GM19324 (cell line): ENCODE measurements around the gene TMEM61.
"Not testable (repeated sequence)": the region's sequence is repeated elsewhere in the genome, so short reads cannot be mapped to it uniquely, and the experiment has no call there.

Source experiments
- ATAC-seq: cut with Tn5 transposase; IDR thresholded peaks from one replicate; pipeline ENCODE4 v1.9.1; 2021; ENCODE audit warnings: mild to moderate bottlenecking, moderate library complexity; ENCODE audit not compliant: unreplicated experiment, low FRiP score

The TMEM61 gene

GRCh38 chr1:54980528-54981241 is at the start of gene TMEM61:
Gene TMEM61, plus strand, starts transcription at chr1:54980628. Its CDS starts 438 bp downstream, at chr1:54981066.
- ATAC-seq = no peak

DNA sequence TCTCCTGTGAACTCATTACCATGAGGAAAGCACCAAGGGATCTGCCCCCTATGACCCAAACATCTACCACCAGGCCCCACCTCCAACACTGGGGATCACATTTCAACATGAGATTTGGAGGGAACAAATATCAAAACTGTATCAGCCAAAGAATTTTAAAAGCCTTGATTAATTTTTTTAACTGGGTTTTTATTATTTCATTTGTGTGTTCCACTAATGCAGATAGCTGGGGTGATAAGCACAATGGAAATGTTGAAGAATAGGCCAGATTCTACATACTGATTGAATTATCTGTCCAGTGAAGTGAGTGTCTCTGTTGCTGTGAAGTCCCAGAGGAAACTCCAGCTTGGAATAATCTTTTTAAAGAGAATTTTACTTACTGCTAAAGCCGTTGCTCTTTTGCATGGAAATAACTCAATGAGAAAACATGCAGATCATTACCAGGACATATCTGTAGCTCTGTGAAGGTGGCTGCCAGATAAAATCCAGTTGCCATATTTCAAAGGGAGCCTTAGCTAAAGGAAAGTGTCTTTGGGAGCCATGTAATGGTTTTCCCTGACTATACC is 49.1 kb upstream of the TMEM61 start:
- no peak for ATAC-seq

DNA sequence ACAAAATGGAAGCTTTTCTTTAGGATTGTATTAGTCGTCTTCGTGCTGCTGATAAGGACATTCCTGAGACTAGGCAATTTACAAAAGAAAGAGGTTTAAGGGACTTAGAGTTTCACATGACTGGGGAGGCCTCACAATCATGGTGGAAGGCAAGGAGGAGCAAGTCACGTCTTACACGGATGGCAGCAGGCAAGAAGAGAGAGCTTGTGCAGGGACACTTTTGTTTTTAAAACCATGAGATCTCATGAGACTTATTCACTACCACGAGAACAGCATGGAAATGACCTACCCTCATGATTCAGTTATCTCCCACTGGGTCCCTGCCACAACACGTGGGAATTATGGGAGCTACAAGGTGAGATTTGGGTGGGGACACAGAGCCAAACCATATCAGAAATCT is 46.3 kb upstream of the TMEM61 start:
- not testable (repeated sequence) for ATAC-seq

DNA sequence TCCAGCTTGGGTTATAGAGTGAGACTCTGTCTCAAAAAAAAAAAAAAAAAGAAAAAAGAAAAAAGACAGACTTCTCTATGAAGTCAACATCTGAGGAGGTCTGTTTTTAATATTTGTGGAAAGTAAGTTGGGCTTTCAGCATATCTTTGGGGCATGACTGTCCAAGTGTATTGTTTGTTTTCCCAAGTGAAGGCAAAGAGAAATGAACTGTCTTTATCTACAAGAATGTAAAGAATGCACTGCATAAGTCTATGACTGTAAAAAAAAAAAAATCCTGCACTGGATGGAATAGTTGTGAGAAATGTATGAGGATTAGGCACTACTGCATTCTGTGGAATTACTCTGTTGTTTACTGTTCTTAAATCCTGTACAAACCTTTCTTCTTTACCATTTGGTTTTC is 45.6 kb upstream of the TMEM61 start:
- ATAC-seq = no peak

DNA sequence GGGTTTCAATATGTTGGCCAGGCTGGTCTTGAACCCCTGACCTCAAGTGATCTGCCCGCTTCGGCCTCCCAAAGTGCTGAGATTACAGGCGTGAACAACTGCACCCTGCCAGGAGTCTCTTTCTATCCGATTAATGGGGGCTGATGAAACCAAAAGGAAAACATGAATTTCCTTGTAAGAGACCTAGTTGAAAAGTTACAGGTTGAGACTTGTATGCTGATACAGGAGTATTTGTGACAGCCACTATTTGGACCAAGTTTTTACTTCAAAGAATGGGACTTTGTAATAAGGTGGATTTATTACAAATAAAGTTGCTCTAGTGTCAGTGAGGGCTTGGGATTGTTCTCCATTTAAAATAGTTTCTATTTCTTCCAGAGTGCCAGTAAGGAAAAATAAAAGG is 43.6 kb upstream of the TMEM61 start:
- no peak for ATAC-seq

DNA sequence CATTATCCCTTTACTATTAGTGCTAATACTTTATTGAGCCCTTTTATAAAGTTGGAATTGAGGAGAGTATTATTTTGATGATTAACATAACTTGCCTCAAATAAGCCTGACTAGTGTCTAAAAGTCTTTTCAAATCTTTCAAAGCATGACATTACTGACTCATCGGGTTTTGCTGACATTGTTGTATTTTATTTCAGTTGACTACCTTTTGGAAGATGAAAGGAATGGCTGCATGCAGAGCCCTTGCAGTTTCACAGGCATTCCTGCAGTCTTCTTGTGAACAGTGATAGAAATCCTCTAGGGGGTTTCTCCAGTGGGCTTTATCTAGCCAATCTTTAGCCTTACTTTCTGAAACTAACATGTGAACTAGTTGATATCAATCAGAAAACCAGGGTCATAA is 43.0 kb upstream of the TMEM61 start:
- ATAC-seq = no peak

DNA sequence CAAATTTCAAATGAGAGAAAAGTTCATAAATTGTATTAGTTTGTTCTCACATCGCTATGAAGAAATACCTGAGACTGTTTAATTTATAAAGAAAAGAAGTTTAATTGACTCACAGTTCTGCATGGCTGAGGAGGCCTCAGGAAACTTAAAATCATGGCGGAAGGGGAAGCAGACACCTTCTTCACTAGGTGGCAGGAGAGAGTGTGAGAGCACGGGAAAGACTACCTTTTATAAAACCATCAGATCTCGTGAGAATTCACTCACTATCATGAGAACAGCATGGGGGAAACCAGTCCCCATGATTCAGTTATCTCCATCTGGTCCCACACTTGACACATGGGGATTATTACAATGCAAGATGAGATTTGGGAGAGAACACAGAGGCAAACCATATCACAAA is 41.5 kb upstream of the TMEM61 start:
- ATAC-seq = not testable (repeated sequence)

DNA sequence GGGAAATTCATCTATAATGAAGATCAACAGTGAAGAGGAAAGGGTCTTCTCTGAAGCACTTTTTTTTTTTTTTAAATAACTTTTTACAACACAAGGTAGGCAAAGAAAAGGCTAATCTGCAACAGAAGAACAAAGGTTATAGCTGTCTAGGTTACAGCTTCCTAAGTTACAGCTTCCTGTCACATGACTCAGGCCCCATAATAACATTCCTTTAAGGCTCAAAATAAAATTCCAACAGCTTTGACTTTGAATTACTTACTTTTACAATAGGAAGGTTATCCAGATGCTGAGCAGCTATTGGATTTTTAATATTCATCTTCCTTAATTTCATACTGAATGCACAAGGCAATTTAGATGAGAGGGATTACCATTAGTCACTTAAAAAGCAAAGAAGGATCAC is 40.4 kb upstream of the TMEM61 start:
- ATAC-seq = no peak

- no peak for ATAC-seq
Measured at GRCh38 chr1:54942976-54943375, 37.5 kb upstream of the TMEM61 start.

DNA sequence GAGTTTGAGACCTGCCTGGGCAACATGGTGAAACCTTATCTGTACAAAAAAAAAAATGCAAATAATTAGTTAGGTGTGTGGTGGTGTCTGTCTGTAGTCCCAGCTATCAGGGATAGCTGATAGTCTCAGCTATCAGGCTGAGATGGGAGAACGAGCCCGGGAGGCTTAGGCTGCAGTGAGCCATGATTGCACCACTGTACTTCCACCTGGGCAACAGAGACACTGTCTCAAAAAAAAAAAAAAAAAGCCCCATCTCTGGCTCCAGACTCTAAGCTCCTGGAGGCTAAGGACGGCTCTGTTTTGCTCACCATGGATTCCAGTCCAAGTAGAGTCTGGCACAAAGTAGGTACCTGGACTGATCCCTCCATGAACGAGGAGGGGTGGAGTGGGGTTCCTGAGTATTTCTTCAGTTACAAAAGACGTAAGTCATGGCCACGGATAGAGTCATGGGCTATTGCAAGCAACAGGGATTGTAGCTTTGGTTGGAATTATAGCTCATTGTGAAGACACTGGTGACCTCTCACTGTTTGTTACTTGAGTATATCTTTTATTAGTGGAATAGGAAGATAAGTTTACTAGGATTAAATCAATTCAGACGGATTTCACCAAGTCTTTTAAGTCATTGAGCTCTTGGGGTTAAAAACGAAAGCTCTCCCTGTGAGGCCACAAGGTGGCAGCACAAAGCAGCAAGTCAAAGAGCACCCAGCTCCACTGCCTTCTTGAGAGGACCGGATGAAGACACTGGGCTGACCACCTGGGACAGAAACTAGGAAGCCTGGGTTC is 35.6 kb upstream of the TMEM61 start:
- no peak for ATAC-seq

GRCh38 chr1:54945393-54945936 is 35.0 kb upstream of the TMEM61 start:
- no peak for ATAC-seq

DNA sequence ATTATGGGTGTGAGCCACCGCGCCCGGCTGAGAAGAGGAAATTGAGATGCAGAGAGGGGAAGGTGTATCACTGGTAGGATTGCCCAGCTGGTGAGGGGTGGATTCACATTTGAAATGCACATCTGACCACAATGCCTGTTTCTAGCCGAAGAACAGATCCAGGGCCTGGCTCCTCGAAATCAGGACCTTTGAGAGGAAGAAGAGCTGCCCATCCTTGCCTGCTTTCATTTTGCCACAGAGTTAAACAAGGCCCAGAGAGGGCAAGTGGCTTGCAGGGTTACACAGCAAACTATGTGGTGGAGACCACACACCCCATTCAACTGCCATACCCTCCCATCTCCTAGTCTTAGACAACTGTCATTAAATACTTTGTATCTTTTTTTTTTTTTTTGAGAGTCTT is 32.9 kb upstream of the TMEM61 start:
- ATAC-seq = no peak

- ATAC-seq = no peak
Measured at GRCh38 chr1:54949053-54949452, 31.4 kb upstream of the TMEM61 start.

DNA sequence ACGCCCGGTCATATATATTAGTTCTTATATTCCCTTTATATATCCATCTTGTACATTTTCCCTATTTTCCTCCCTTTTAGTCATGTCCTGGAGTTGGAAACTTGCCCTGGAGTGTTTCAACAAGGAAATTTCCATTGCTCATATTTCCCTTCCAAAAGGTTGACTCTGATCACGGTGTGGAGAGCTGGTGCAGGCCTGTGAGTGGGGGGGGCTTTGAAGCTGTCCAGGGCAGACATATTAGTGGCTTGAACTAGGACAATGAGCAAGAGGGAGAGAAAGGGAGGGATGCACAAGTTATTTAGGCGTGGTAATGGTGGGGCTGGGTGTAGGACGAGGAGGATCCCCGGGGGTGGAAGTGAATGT is 30.4 kb upstream of the TMEM61 start:
- no peak for ATAC-seq

DNA sequence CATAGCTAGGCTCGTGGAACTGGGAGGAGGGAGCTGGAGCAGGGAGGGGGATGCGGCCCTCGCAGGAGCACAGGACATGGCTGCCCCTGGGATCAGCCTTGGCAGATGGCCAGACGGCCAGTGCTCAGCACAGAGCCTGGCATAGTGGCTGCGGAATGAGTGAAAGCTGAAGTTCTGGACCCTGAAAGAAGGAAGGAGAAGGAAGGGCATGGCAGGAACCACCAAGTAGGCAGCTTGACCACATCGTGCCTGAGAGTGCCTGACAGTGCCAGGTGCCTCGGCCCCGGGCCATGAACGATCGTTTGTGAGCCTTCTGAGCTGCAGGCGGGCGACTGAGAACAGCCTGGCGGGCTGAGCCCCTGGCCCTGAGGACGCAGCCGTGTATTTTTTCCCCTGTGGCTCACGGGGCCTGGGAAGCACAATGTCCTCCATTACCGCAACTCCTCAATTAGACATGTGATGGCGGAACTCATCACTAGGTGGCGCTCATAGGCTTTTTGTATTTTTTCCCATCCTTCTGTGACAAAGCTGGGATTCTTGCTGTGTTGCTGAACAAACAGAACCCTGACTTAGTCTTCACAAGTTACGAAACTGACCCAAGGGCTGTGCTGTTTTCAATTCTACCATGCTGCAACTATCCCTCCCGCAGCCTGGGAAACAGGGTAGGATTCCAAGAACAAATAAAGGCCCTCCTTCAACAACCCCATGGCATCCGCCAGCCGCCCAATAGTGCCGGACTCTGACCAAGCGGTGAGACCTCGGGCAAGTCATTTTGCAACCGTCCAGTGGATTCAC is 29.9 kb upstream of the TMEM61 start:
- ATAC-seq = no peak

- ATAC-seq = no peak
Measured at GRCh38 chr1:54951810-54952226, 28.6 kb upstream of the TMEM61 start.

DNA sequence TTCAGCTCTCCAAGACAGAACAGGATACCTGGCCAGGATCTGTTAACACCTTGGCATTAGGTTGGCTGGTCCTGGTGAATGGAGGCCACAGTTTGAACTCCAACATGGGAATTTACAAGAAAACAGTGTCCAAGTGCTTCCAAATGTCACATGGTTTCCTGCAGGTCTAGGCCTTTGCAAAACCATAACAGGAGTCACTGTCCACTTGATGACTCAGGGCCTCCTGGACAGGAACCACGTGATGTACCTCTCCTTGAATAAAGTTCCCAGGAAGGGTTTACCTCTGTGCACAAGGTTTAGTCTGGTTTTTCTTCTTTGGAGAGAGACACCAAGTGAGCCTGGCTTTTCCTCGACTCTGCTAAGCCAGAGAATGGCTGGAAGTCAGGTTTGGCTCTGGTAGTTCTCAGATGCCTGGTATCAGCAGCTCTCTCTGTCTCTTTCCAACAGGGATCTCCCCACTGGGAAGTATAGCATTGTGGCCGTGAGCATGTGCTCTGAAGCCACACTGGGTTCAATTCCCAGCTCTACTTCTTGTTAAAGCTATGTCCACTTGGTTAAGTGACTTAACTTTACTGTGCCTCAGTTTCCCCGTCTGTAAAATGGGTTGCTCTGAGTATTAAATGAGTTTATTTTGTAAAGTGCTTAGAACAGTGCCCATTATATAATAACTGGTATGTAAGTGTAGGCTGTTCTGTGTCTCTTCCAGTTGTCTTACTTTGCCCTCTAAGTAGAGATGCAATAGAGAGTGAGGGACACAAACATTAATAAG is 27.3 kb upstream of the TMEM61 start:
- no peak for ATAC-seq

DNA sequence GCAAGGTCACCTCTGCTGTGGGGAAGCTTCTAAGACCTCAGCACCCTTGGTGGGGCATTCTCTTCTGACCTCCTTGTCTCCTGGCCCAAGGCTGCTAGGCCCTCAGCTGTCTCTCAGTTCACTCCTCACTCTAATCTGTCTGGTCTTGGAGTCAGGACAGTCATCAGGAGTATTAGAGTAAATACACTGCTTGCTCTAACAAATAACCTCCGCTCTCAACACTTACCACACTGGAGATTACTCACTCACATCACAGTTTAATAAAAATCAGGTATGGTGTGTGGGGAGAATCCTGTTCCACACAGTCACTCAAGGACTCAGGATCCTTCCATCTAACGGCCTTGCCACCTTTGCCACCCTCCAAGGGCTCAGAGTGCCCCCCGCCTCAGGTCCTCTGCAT is 26.6 kb upstream of the TMEM61 start:
- ATAC-seq = no peak

GRCh38 chr1:54955359-54955758 is 25.1 kb upstream of the TMEM61 start:
- no peak for ATAC-seq

GRCh38 chr1:54956726-54957125 is 23.7 kb upstream of the TMEM61 start:
- no peak for ATAC-seq
